SH-SY5Y (cell line): ENCODE data around the gene FBXW8.

Source experiments
- GATA2 ChIP-seq: IDR thresholded peaks from 2 replicates; pipeline ENCODE4 v1.6.1; 2011; ENCODE audit warnings: mild to moderate bottlenecking, low read depth, low read length
- GATA3 ChIP-seq: IDR thresholded peaks from 2 replicates; pipeline ENCODE4 v1.6.1; 2011; ENCODE audit warnings: low read depth, mild to moderate bottlenecking, low read length, moderate library complexity

- TF ChIP-seq GATA2 (no peak), GATA3 (no peak)
These were observed 73.3 kb downstream of the FBXW8 start for GRCh38 chr12:116984098-116984497.
